ENCODE data around the gene FBLN2. TPM values are rescaled to one million over a fixed set of nuclear protein-coding genes. Genes with fewer than 3 reads are reported as not detected.

Gene FBLN2
- total and polyA plus RNA-seq, 8 donors = 27.5 to 96.6 (median 40.6) TPM

DNA sequence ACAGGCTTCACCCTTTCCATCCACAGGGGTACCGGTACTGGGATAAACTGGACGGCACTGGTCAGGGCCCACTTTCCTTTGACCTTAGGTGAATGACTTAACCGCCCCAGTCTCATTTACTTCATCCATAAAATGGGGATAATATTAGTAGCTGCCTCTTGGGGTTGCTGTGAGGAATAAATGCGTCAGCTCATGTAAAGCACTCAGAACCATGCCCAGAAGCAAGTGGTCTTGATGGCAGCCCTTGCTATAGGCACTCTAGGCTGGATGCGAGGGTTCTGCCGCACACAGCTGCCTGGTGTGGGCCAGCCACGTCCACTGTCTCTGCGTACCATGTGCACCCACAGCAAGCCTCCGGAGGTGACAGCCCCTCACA, 32.2 kb upstream of the FBLN2 start:
- DNase-seq = no peak
- no peak overlapping the region for H3K4me3 ChIP-seq
- peaks cover 0 to 8% of the 10 kb centered on the region in 2 donors for H3K27me3 ChIP-seq
- TF ChIP-seq, protein P1, sequence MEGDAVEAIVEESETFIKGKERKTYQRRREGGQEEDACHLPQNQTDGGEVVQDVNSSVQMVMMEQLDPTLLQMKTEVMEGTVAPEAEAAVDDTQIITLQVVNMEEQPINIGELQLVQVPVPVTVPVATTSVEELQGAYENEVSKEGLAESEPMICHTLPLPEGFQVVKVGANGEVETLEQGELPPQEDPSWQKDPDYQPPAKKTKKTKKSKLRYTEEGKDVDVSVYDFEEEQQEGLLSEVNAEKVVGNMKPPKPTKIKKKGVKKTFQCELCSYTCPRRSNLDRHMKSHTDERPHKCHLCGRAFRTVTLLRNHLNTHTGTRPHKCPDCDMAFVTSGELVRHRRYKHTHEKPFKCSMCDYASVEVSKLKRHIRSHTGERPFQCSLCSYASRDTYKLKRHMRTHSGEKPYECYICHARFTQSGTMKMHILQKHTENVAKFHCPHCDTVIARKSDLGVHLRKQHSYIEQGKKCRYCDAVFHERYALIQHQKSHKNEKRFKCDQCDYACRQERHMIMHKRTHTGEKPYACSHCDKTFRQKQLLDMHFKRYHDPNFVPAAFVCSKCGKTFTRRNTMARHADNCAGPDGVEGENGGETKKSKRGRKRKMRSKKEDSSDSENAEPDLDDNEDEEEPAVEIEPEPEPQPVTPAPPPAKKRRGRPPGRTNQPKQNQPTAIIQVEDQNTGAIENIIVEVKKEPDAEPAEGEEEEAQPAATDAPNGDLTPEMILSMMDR (IDR thresholded peaks at IDR 0.05) = no peak
- ATAC-seq = no peak
- no peaks in the 10 kb centered on the region for H3K4me1 ChIP-seq
- intact Hi-C loops (cut with DNase I) = no loop called here
- H3K27ac ChIP-seq = no peak overlapping the region
- H3K9me3 ChIP-seq = no peaks in the 10 kb centered on the region
- H3K36me3 ChIP-seq = no peaks in the 10 kb centered on the region

DNA sequence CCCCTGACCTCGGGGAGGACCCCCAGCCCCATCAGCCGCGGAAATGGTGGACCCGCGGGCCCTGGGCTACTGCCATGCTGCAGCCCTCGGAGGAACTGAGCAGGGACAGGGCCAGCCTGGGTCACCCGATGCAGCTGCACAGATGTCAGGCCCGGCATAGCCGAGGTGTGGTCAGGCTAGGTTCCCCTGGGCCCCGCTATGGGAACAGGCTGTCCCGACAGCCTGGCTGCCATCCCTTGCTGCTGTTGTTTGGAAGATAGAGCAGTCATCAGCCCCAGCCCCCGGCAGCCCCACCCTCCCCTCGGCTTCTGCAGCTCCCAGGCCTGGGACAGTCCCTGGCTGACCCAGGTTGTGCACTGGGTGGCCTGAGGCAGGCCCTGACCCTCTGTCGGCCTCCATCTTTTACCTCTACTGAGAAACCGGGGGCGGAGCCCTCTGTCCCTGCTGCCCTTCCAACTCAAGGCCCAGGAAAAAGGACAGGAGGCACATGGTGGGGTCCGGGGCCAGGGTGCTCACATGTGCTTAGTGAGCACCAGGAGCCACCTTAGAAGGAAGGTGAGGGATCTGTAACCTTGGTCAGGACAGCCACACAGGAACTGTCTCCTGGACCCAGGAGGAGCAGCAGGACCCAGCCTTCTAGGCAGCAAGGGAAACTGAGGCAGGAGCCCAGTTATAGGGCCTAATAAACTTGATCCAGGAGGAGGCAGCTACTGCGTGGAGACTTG, 31.5 kb upstream of the FBLN2 start:
- H3K27me3 ChIP-seq = peaks cover 0 to 8% of the 10 kb centered on the region in 2 donors
- intact Hi-C loops (cut with DNase I) = no loop called here
- no peaks in the 10 kb centered on the region for H3K4me1 ChIP-seq
- H3K9me3 ChIP-seq = no peaks in the 10 kb centered on the region
- no peak overlapping the region for H3K27ac ChIP-seq
- ATAC-seq = no peak
- H3K4me3 ChIP-seq = no peak overlapping the region
- DNase-seq = peak in 1 of 4 donors; percentile 62
- TF ChIP-seq, protein P1 (IDR thresholded peaks at IDR 0.05) = no peak
- H3K36me3 ChIP-seq = no peaks in the 10 kb centered on the region

DNA sequence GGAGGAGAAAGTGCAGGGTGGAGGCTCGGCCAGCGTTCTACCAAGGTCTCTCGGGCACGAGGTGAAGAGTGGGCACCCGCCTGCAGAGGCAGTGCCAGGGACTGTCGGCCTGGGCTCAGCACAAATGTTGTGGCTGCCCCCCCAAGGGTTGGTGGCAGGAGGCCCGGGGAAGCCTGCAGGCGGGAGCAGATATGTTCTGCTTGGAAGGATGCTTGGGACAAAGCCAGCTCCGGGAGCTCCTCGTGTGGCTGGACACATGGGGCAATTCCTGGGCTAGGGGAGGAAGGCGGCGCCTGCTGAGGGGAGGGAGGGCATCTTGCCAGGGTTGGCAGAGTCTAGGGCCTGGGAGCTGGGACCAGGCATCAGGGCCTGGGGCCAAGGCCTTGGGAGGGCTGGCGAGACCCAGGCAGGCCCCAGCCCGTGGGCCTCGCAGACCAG, 30.4 kb upstream of the FBLN2 start:
- TF ChIP-seq, protein P1 (IDR thresholded peaks at IDR 0.05) = no peak
- ATAC-seq = no peak
- intact Hi-C loops (cut with DNase I) = no loop called here

DNA sequence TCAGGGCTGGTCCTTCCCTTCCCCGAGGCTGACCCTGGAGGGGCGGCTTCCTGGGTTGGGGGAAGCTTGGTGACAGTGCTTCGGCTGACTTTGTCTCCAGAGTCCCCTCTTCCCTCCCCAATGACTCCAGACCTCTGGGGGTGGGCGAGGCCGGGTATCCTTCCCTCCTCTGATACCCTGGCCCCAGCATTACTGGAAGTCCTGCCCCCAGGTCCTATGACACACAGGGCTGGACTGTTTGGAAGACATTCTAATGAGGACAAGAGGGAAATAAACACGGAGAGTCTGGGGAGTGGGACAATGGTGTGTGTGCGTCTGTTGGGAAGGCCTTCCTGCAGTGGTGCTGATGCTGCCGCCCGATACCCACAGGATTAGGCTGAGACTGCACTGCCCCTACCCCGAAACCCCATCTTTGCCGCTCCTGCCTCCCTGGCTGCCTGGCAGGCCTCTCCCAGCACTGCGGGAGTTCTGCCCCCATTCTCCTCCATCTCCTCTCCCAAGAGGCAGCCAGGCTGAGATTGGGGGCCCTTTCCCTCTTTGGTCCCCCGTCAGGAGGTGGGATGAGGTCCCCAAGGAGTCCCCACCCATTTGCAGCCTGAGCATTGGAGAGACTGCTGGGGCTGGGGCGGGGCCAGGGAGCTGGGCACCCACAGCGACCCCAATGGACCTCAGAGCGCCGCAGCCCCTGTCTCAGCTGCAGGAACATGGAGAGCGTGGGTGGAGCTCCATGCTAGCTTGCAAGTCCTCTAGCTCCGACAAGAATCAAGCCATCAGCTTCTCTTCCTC, 29.7 kb upstream of the FBLN2 start:
- Histone ChIP-seq H3K27me3 (peaks cover 0 to 8% of the 10 kb centered on the region in 2 donors), H3K27ac (no peak overlapping the region), H3K9me3 (no peaks in the 10 kb centered on the region), H3K36me3 (no peaks in the 10 kb centered on the region), H3K4me3 (no peak overlapping the region), H3K4me1 (no peaks in the 10 kb centered on the region)
- DNase-seq (peak in 1 of 4 donors; percentile 41), ATAC-seq (no peak)
- TF ChIP-seq, protein P1 (IDR thresholded peaks at IDR 0.05) = no peak
- intact Hi-C loops (cut with DNase I) = no loop called here

More for the DNA sequence above, 30.4 kb upstream of the FBLN2 start:
- Histone ChIP-seq H3K4me3 (no peak overlapping the region), H3K4me1 (no peaks in the 10 kb centered on the region), H3K36me3 (no peaks in the 10 kb centered on the region), H3K9me3 (no peaks in the 10 kb centered on the region), H3K27ac (no peak overlapping the region), H3K27me3 (peaks cover 0 to 8% of the 10 kb centered on the region in 2 donors)
- peak in 2 of 4 donors; percentile 57 to 74 for DNase-seq

DNA sequence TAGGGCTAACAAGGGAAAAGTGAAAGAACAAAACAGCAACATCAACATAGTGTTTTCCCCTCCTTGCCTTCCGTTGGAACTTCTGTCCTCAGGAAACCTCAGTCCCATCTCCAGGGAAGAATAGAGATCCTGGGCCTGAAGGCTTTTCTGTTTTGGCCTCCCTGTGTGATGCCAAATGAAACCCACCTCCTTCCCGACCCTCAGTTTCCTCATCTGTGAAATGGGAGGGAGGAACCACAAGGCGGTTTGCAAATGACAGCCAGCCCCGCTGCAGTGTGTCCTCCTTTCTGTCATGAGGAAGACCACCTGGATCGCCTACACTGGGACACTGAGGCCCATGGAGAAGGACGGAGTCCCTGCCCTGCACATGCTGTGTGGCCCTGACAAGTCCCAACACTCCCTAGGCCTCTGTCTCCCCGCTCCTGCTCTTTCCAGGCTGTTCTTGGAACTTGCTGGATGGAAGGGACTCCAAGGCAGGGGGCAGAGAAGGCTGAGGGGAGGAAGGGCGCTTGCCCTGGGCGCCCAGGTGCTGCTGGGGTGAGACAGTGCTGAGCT, 28.5 kb upstream of the FBLN2 start:
- TF ChIP-seq, protein P1 (IDR thresholded peaks at IDR 0.05) = no peak
- Histone ChIP-seq H3K27ac (no peak overlapping the region), H3K4me1 (no peaks in the 10 kb centered on the region), H3K27me3 (peaks cover 0 to 8% of the 10 kb centered on the region in 2 donors), H3K4me3 (no peak overlapping the region), H3K9me3 (no peaks in the 10 kb centered on the region), H3K36me3 (no peaks in the 10 kb centered on the region)
- ATAC-seq = no peak
- DNase-seq = peak in 1 of 4 donors; percentile 38
- intact Hi-C loops (cut with DNase I) = no loop called here

Measured in left lung (tissue), 10 donors.